GM19455 (cell line): ENCODE measurements around the gene MBD5.

Source experiments
- ATAC-seq: cut with Tn5 transposase; IDR thresholded peaks from one replicate; pipeline ENCODE4 v1.9.1; 2021; ENCODE audit not compliant: unreplicated experiment

Gene MBD5

DNA sequence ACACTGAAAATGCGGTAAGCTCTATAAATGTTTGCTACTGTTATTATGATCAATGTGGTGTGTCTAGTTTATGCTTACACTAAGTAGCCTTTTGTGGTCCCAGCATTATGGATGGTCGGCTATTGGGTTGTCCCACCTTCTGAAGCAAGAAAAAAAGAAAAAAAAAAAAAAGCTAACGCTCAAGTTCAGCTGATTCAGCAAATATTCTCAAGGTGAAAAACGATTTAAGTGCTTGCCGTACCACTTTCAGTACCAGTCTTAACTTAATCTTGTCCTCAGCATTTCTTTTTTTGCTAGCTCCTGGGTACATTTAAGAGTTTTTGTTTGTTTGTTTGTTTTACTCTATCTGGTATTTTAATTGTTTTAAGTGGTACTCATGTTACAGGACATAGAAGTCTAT is 87.5 kb downstream of the MBD5 start:
- ATAC-seq, result no peak

DNA sequence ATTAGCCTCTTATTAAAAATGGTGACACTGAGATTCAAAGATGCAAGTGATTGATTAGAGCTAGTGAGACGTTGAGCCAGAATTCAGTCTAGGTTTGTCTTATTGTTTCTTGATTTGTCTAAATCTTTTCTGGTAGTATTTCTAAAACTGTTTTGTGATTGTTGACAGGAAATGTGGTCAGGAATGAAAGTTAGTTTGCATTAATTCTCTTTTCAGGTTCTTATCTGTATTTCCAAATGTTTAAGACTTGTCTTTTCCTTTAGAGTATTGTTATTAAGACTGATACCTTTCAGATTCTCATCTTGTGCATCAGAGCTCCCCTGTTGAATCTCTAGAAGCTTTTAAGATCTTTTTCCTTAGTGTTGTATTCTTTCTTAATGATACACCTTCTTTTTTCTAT is 89.3 kb downstream of the MBD5 start:
- no peak for ATAC-seq

DNA sequence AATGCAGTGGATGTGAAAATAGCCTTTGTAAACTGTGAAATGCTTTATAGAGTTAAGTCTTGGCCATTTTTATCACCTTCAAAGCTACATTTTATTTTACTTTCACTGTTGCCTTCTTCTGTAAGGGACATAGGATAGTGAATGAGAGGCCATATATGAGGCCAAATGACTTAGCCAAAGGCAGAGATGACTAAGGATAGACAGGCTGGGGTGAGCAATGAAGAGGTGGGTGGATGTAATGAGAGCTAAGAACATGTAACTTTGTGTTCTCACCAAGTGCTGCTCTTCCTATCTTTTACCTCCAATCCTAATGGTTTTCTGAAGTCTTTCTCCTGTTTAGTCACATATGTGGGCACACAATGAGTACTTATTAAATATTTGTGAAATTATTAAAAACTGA is 101.9 kb downstream of the MBD5 start:
- no peak for ATAC-seq

DNA sequence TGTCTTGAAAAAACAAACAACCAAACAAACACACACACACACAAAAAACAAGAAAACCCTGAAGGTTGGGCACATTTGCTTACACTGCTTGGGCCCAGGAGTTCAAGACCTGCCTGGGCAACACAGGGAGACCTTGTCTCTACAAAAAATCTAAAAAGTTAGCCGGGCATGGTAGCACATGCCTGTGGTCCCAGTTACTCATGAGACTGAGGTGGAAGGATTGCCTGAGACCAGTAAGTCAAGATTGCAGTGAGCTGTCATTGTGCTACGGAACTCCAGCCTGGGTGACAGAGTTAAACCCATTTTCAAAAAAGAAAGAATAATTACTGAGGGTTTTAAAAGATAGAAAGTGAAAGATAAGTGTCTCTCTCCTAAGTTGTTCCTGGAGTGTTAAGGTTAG is 103.4 kb downstream of the MBD5 start:
- ATAC-seq, result no peak

DNA sequence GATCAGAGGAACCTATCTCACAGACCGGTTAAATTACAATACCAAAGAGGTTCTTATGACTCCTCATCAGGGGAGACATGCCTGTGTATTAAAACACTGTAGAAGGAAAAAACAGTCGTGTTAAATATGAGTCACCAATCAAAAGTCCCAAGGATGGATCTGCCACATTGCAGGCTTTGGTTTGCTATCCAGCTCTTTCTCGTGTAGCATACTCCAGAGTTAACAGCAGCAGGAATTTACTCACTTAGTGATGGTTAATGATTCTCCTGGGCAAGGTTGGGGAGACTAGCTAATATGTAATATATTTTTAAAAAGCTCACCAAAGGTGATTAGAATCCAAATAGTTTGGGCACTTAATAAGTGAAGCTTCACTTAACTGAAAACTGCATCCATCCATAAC is 109.7 kb downstream of the MBD5 start:
- no peak for ATAC-seq

DNA sequence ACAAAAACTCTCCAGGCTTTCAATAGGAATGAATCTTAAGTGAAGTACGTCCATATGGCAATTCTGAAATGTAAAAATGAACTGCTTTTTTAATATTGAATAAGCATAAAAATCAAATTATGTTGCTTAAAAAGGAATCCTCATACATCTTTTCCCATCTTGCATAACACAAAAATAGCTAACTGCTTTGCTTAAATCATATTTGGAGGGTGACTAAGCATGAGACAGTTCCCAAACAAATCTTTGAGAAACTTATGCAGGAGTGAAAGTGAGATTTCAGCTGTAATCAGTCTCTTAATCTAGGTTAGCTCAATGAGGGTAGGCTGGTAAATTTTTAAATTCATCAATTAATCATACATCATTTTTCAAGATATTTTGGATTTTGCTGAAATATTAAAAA is 111.5 kb downstream of the MBD5 start:
- no peak for ATAC-seq

DNA sequence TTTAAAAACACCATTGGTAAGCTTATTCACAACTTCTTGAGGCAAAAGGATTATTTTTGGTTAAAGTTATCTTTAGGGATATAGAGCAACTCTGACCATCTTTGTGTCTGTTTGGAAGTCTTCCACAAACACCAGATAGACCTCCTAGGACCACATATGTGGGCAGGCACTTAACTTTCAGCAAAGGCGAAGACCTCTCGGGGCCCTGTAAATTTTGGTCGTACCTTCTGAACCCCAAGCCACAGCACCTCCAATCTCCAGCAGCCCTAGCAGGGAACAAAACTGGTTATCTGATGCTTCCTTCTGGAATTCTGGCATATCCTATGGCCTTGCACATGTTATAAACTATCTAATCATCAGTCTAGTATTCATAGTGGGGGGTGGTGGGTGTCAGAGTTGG is 114.8 kb downstream of the MBD5 start:
- ATAC-seq, result no peak

DNA sequence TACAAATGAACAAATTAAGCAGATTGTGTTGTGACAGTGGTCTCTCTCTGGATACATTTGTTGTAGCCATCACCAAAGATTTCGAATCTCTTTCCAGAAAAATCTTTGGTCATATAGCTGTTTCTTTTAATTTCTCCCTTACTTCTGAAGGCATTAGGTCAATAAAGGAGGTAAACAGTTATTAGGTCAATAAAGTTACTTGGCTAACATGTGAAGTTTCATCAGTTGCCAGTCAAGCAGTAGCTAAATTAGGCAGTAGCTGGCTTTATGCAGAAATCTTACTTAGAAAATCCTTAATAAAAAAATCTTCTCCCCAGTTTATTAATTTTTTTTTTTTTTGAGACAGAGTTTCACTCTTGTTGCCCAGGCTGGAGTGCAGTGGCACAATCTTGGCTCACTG is 115.5 kb downstream of the MBD5 start:
- no peak for ATAC-seq

DNA sequence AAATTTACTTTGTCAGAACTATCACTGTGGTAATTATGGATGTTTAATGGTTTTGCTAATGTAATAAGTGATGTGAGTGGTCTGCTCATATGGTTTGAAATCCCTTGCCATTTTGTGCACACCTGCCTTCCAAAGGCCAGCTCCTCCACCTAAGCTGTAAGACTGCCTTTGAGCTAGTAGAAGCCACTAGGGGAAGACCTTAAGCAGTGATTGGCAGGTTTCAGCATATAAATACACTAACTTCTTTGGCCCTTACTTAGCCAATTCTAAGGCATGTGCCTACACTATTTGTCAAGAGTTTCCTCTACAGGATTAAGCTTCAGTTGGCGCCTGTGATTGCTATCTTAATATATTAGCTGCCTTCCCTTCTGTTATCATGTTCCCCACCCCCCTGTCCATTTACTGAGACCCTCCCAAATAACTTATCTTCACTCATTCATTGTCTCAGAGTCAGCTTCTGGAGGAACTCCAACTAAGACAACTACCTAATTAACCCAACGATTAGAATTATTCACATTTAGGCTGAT is 141.1 kb downstream of the MBD5 start:
- ATAC-seq, result no peak

DNA sequence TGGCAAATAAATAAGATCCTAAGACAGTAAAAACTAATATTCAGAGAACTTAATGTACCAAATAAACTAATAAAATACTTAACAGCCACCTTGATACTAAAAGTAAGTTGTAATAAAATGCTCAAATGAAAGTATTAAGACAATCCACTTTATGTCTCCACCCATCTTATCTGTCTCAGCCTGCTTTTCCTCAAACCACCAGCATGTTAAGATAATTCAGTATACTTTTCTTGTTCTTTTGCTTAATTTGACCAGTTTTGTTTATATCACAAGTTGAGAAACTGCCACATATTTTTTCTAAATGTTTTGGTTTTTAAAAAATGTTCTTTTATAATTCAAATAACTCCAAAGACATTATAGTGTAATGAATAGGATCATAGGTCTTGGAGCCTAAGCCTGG is 142.0 kb downstream of the MBD5 start:
- ATAC-seq, result no peak

DNA sequence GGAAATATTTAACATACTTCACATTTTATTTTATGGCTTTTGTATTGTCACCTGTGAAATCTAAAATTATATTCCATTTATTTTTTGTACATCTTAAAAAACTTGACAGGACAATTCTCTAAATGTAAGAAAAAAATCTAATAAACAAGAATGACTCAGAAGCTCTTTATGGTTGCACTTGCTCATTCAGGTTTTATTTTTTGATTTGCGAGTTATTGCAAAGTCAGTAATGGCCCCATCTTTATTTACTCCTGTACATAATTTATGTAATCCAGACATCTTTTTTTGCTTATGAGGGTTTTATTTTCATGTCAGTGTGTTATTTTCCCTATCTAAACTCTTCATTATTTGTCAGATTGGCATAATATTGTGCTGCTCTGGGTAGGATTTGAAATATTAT is 145.1 kb downstream of the MBD5 start:
- no peak for ATAC-seq

DNA sequence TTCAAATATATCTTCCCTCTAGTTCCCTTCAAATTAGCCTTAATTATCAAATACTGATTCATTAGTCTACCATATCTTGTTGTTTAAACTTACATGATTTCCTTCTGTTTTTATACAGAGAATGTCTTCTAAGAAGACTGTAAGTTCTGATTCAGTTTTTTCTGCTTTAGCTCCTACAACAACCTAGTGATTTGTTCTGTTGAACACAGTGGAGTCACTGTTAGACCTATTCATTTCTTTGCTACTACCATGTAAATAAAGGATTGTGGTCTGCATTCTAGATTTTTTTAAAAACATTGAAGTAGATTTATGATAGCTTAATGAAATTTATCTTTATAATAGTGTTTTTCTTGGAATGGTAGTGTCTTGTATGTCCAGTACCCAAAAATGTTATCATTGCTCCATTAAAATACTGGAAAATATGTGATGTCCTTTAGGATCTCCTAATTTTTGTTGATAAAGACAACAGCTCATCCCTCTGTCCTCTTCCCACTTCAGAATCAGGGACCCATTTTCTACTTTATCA is 146.4 kb downstream of the MBD5 start:
- ATAC-seq, result no peak

DNA sequence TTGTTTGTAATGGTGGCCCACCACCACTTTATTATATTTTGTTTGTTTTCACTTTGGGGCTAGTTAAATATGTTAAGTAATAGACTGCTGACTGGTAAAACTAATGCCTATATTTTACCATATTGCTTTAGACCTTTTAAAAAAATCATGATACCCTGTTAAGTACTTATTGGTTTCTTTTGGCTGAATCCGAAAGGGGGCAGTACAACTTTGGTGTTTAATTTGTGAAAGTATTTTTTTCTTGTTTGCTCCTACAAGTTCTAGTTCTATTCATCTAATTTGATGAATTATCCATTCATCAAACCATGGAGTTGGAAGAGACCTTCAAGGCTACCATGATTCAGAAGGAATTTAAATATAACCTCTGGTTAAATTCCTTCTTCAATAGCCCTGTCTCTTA is 147.0 kb downstream of the MBD5 start:
- ATAC-seq, result no peak

DNA sequence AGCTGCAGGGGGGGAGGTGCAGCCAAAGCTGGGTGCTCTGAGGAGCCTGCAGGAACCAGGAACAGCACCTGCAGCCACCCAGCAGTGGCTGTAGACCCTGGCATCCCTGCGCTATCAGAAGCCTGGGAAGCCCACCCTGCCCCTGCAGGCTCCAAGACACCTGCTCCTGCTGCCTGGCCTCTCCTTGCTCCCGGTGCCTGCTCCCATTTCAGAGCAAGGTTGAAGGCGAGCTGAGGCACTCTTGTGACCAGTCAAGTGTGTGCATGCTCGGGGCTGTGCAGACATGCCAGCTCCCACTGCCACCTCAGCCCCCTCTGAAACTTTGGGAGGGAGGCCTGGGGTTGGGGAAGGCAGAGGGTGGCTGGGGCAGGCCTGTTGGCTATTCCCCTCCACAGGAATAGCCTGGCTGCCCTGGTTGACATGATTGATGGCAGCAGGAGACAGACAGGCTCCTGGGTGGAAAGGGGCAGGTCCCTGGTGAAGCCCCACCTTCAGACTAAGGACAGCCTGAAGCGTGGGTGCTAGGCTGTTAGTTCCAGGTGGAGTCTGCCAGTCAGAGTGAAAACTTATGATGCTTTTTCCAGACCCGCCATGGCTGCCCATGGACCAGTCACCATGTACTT is 151.4 kb downstream of the MBD5 start:
- no peak for ATAC-seq

DNA sequence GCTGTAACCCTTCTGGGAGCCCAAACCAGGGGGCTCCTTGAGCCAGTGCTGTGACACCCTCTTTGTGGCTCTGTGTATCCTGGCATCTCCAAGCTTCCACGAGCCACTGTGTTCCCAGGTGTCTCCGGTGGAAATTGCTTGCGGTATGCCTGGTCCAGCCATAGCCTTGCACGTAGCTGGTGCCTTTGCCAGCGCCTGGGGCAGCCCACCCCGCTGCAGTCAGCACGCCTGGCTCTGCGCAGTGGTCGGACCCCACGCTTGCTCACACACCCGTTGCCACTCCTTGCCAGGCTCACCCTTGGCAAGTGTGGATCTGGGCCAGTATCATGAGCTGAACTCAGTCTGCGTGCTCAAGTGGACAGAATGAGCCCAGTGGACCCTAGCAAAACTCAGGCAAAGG is 152.3 kb downstream of the MBD5 start:
- no peak for ATAC-seq

DNA sequence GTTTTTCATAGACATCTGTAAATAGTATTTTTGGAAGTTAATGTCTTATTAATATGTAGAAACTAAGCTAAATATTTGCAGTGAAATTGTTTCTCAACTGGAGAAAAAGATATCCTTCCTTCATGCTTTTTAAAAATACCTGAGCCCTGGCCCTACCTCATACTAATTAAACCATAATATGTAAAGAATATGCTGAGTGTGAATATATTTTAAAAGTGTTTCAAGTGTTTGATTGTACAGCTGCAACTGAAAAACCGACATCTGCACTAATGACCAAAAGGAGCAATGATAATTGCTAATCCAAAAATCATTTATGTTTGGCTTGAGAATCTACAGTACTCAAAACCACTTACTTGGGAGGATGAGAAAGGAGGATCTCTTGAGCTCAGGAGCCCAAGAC is 156.7 kb downstream of the MBD5 start:
- no peak for ATAC-seq

DNA sequence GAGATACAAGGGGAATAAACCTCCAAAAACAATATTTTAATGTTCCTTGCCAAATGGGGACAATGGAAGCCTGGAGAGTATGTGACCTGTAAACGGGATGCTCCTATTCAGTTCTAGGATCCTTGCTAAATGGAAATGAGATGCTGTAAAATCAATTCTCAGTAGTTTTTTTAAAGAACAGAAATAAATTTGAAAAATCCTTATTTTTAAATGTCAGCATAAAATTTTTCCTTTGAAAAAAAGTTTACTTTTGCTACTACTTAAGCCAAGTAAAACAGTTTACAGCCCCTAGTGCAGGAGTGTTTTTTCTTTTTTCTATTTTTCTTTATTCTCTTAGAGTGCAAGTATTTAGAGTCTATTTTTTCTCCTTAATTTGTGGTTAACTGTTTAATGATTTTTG is 158.8 kb downstream of the MBD5 start:
- ATAC-seq, result no peak

DNA sequence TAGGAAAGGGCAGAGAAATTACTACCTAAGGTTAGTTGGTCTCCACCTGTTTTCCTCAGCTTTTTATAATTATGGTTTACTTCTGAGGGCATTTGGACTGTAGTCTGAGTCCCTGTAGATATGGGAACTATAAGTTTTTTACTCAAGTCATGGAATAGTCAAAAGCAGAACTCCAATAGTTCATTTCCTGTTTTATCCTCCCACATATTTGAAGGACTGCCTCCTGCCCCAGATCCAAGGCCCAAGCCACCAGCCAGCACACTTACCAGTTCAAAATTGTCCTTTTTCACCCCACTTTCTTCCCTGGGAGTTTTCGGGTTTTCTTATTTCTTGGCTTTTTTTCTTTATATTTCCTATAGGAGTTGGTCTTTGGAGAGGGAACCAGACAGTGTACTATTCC is 164.1 kb downstream of the MBD5 start:
- ATAC-seq, result no peak

DNA sequence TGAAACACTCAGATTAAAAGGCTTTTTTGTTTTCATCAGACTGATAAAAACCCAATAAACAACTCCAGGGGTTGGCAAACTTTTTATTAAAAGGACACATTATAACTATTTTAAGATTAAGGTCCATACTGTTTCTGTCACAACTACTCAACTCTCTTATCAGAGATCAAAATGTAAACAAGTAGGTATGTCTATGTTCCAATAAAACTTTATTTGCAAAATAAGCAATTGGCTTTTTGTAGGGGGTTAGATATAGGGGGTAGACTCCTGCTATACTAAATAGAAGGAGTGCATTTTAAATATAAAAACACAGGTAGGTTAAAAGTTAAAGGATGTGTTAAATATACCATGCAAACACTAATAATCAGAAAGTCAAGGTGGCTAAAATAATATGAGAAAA is 174.0 kb downstream of the MBD5 start:
- ATAC-seq, result no peak

DNA sequence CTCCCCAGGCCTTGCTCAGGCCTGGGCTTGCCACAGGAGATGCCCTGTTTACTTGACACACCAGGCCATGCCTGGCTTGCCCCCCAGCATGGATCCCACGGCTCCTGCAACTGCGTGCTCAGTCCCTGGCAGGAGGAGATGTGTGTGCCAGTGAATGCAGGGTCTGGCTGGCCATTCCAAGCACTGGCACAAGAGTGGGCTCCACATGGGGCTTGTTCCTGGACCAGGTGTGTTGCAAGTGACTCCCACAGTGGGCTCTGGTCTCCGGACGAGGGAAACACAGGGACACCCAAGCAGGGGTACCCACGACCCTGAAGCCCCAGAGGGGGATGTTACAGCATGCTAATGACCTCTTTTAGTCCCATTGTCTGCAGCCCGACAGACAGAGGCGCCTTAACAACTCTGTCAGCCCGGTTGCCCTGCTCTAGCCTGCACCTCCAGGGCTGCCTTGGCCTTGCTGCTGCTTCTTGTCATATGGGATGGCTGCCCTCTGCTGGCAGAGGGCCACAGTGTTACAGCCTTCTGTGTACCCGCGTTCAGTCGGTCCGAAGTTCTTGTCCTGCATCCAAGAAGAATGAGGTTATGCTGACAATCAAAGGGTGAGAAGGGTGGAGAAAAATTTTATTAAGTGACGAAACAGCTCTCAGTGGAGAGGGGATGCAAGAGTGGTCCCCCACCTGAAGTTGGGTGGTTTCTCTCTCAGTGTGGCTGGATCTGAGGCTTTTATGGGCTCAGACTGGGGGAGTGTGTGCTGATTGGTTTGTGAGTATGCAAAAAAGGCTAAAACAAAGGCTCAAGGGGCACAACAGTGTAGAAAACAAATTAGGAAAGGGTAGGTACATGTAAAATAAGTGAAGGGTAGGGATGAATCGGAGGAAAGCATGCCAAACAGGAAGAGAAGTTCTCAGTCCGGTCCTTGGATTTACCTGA is 180.4 kb downstream of the MBD5 start:
- ATAC-seq, result no peak

DNA sequence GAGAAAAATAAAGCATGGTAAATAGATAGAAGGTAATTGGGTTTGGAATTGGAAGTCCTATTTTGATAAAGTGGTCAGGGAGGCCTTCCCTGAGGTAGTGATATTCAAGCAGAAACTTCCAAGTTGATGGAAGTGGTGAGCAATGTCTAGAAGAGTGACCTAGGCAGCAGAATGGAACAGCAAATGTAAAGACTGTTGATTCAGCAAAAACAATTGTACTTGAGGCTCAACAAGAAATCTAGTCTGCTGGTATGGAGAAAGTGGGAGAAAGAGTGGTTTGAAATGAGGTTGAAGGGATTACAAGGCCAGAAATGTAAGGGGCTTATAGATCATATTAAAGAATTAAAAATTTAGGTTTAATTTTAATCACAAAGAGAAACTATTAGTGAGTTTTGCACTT is 181.3 kb downstream of the MBD5 start:
- no peak for ATAC-seq

DNA sequence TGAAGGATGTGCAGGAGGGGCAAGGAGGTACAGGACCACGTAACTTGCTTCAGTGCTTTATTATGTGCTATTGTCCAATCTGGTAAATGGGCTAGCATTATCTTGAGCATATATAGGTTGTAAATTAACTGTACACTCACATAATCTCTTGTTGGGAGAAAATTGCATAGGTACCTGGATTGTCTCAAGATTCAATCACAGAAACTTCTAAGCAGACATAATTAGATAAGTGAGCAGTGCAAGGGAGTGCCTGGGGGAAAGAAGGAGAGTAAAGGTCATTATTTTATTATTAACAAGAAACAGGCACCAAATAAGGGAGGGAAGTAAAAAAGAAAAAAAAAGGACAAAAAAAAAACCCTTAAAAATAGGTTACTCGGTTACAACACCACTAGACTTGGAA is 186.2 kb downstream of the MBD5 start:
- no peak for ATAC-seq
